Keratinocyte (primary cell): ENCODE measurements around the gene CPN2. TPM values are rescaled to one million over a fixed set of nuclear protein-coding genes. Genes with fewer than 3 reads are reported as not detected.

Experiments used
- DNase-seq: peaks from one replicate; pipeline ENCODE4 v3.0.0-alpha.2; 2011; ENCODE audit warnings: low read depth, missing footprints, low spot score
- FAIRE-seq: peaks from 2 replicates; lab custom pipeline; 2011; peaks lifted over from hg19 to GRCh38; lab: Jason Lieb, UNC
- H2AFZ ChIP-seq: 2 replicates; pipeline ENCODE4 v1.6.0; 2012; ENCODE audit warnings: low read length, control low read depth, inconsistent platforms; ENCODE audit not compliant: control insufficient read depth
- H3K27ac ChIP-seq: 2 replicates; pipeline ENCODE4 v1.5.1; 2011; ENCODE audit warnings: low read length; ENCODE audit not compliant: control insufficient read depth, insufficient read depth
- H3K27me3 ChIP-seq: 3 replicates; pipeline ENCODE4 v1.6.0; 2011; ENCODE audit warnings: low read length; ENCODE audit not compliant: control insufficient read depth, insufficient read depth; ENCODE audit errors: extremely low read depth
- H3K36me3 ChIP-seq, 2 experiments: 2 replicates in 1 of 2; 3 replicates in 1 of 2; pipeline ENCODE4 v1.5.1; 2011; ENCODE audit warnings: low read length in 2 of 2, mild to moderate bottlenecking in 1 of 2; ENCODE audit not compliant: control insufficient read depth in 2 of 2, insufficient read depth in 2 of 2; ENCODE audit errors: extremely low read depth in 1 of 2
- H3K4me1 ChIP-seq: 3 replicates; pipeline ENCODE4 v1.5.1; 2011; ENCODE audit warnings: low read length; ENCODE audit not compliant: control insufficient read depth, insufficient read depth; ENCODE audit errors: extremely low read depth
- H3K4me2 ChIP-seq: 3 replicates; pipeline ENCODE4 v1.6.0; 2011; ENCODE audit warnings: low read depth, low read length; ENCODE audit not compliant: control insufficient read depth, insufficient read depth; ENCODE audit errors: extremely low read depth
- H3K4me3 ChIP-seq, 3 experiments: fragments of 200-600 bp in 1 of 3; sonication (generic) in 1 of 3; 2 replicates in 2 of 3; 3 replicates in 1 of 3; pipeline ENCODE4 v1.5.1; 2011 to 2016; ENCODE audit warnings: low read length in 3 of 3, mild to moderate bottlenecking in 3 of 3, control low read depth in 2 of 3, inconsistent platforms in 1 of 3, low read depth in 1 of 3, mixed read lengths in 1 of 3, mixed run types in 1 of 3, moderate library complexity in 1 of 3; ENCODE audit not compliant: control insufficient read depth in 2 of 3, insufficient read depth in 2 of 3; ENCODE audit errors: extremely low read depth in 1 of 3
- H3K79me2 ChIP-seq: 2 replicates; pipeline ENCODE4 v1.6.0; 2012; ENCODE audit warnings: low read length; ENCODE audit not compliant: control insufficient read depth, insufficient read depth
- H3K9ac ChIP-seq: 3 replicates; pipeline ENCODE4 v1.6.0; 2011; ENCODE audit warnings: low read length; ENCODE audit not compliant: control insufficient read depth, insufficient read depth; ENCODE audit errors: extremely low read depth
- H3K9me1 ChIP-seq: 3 replicates; pipeline ENCODE4 v1.6.0; 2011; ENCODE audit warnings: low read length; ENCODE audit not compliant: control insufficient read depth, insufficient read depth; ENCODE audit errors: extremely low read depth
- H3K9me3 ChIP-seq: 2 replicates; pipeline ENCODE4 v1.5.1; 2012; ENCODE audit warnings: low read depth, low read length; ENCODE audit not compliant: control insufficient read depth
- H4K20me1 ChIP-seq: 3 replicates; pipeline ENCODE4 v1.6.0; 2011; ENCODE audit warnings: low read length; ENCODE audit not compliant: control insufficient read depth, insufficient read depth; ENCODE audit errors: extremely low read depth
- CTCF ChIP-seq, 3 experiments: IDR thresholded peaks in 1 of 3; conservative IDR thresholded peaks in 1 of 3; optimal IDR thresholded peaks in 1 of 3; 2 replicates in 2 of 3; 3 replicates in 1 of 3; pipeline versions ENCODE3 to v1.5.1; 2011; ENCODE audit warnings: low read length in 3 of 3, mild to moderate bottlenecking in 3 of 3, moderate library complexity in 2 of 3, control low read depth in 1 of 3, inconsistent platforms in 1 of 3; ENCODE audit not compliant: insufficient read depth in 2 of 3; ENCODE audit errors: extremely low read depth in 1 of 3
- EZH2 ChIP-seq: IDR thresholded peaks from one replicate; pipeline ENCODE4 v1.6.1; 2012; ENCODE audit warnings: inconsistent platforms, mild to moderate bottlenecking, low read length, moderate library complexity
- dilution Hi-C: fragments of 300-500 bp; cut with MboI; formaldehyde crosslinking; loops from one replicate; pipeline ENCODE4 v1.7.0; 2020; ENCODE audit warnings: low sequenced_read_pairs; ENCODE audit not compliant: extremely low pct_ligation_motif_present
- polyA plus RNA-seq, 5 experiments: library from polyadenylated mRNA; depleted of rRNA in 3 of 5; stranded (reverse) in 3 of 5; stranded (forward) in 1 of 5; unstranded in 1 of 5; fragments of >200 nt; gene quantifications; 1 replicate in 1 of 5; 2 replicates in 3 of 5; 3 replicates in 1 of 5; pipeline versions ENCODE4 v1.2.1 to v1.2.3, GENCODE V29; 2011 to 2012; ENCODE audit warnings: missing spikeins in 2 of 5, low read depth in 1 of 5, low replicate concordance in 1 of 5

CPN2 gene
- polyA plus RNA-seq, 1 donor (not counting 4 experiments of a cell fraction or from before 2014, with no cell fraction given), result not detected

- Histone ChIP-seq H2AFZ (no peak within 1 kb of the TSS), H3K9me1 (no peaks in the 10 kb centered on the region), H3K9ac (no peak within 1 kb of the TSS), H3K27ac (no peak within 1 kb of the TSS), H3K4me3 (no peak within 1 kb of the TSS), H4K20me1 (no peaks in the 10 kb centered on the region), H3K9me3 (no peaks in the 10 kb centered on the region), H3K27me3 (peaks cover 24% of the 10 kb centered on the region), H3K4me1 (peaks cover 13% of the 10 kb centered on the region), H3K36me3 (peaks cover 0 to 1% of the 10 kb centered on the region in 2 experiments), H3K79me2 (no peaks in the 10 kb centered on the region), H3K4me2 (no peak within 1 kb of the TSS)
- no peak for FAIRE-seq
- no peak for TF ChIP-seq EZH2
- no peak for TF ChIP-seq CTCF (optimal IDR thresholded peaks at IDR 0.05 in 1 of 3, IDR thresholded peaks at IDR 0.05 in 1 of 3, conservative IDR thresholded peaks at IDR 0.05 in 1 of 3; ENCODE audit: extremely low read depth in 1 of 3, insufficient read depth in 2 of 3, low read length in 3 of 3)
- DNase-seq, result no peak
- dilution Hi-C loops, result no loop called here
Observed at GRCh38 chr3:194399166-194399565, 48.0 kb upstream of the CPN2 start, which contains the start of gene GP5. Gene GP5, minus strand, starts transcription at chr3:194399266. Its CDS starts 984 bp downstream, at chr3:194398282.

DNA sequence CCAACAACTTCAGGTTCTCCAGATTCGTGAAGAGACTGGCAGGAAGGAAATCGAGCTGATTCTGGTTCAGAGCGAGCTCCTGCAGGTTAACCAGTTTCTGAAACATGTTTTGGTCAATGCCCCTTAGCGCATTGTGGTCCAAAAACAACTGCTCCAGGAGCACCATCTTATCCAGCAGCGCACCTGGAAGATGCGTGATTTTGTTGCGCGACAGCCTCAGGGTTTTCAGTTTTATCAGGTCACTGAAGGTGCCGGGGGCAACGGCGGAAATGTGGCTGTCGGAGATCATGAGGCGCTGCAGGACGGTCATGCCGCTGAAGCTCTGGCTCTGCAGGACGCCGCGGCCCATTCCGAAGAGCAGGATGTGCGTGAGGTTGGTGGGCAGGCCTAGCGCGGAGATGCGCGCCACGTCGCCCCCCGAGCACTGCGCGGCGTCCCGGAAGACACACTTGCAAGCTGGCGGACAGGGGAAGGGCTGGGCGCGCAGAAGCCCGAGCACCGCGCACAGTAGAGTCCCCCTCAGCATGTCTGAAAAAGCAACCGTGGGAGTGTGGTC is 46.7 kb upstream of the CPN2 start:
- no peak for FAIRE-seq
- H3K9me3 ChIP-seq, result no peaks in the 10 kb centered on the region
- peak overlapping the region; percentile 65 for H3K4me2 ChIP-seq
- no peak overlapping the region for H3K9ac ChIP-seq
- H3K4me1 ChIP-seq, result peaks cover 13% of the 10 kb centered on the region
- no peak overlapping the region for H2AFZ ChIP-seq
- dilution Hi-C loops, result no loop called here
- no peak for TF ChIP-seq EZH2
- no peak for TF ChIP-seq CTCF (optimal IDR thresholded peaks at IDR 0.05 in 1 of 3, IDR thresholded peaks at IDR 0.05 in 1 of 3, conservative IDR thresholded peaks at IDR 0.05 in 1 of 3; ENCODE audit: extremely low read depth in 1 of 3, insufficient read depth in 2 of 3, low read length in 3 of 3)
- H3K27ac ChIP-seq, result no peak overlapping the region
- no peaks in the 10 kb centered on the region for H4K20me1 ChIP-seq
- no peaks in the 10 kb centered on the region for H3K9me1 ChIP-seq
- no peak for DNase-seq
- no peaks in the 10 kb centered on the region for H3K36me3 ChIP-seq
- no peaks in the 10 kb centered on the region for H3K79me2 ChIP-seq
- H3K27me3 ChIP-seq, result peaks cover 24% of the 10 kb centered on the region
- peak overlapping the region in 1 of 3 experiments; percentile 43 for H3K4me3 ChIP-seq
